OCI-LY7 (cell line): ENCODE results near the gene AMMECR1.

Source experiments
- CTCF ChIP-seq: fragments of 200-600 bp; sonication (generic); conservative IDR thresholded peaks from 2 replicates; pipeline ENCODE4 v1.5.1; 2014; ENCODE audit warnings: mild to moderate bottlenecking, antibody characterized with exemption, low read length, moderate library complexity, mixed read lengths
- EZH2phosphoT487 ChIP-seq: fragments of 200-600 bp; sonication (generic); IDR thresholded peaks from 2 replicates; pipeline ENCODE4 v1.6.1; 2018; ENCODE audit warnings: low read depth, borderline replicate concordance, mild to moderate bottlenecking, mixed run types, antibody characterized with exemption, low read length, moderate library complexity, mixed read lengths

DNA sequence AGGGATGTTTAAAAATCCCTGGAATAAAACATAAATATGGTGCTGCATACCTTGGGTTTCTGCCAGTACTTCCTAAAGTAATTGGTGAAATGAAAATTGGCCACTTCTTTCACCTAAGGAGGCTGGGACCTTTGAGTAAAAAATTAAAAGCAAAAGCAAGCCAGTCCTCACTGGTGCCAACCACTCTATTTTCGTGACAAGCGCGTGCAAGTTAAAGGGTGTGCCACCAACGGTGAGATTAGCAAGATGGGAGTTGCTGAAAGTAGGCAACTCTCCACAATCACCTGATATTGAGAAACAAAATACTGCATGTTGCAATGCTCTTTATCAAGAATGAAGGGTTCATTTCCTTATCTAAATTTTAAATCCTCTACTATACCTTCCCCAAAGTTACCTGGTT is 21.1 kb upstream of the AMMECR1 start:
- no peak for TF ChIP-seq CTCF
- TF ChIP-seq EZH2phosphoT487: no peak
